SK-N-SH (cell line): ENCODE data around the gene PNKP.

Experiments used
- ELF1 ChIP-seq: IDR thresholded peaks from 2 replicates; pipeline ENCODE4 v1.4.0; 2012
- EP300 ChIP-seq, 2 experiments: IDR thresholded peaks; 2 replicates each; pipeline versions ENCODE4 v1.4.0 to v1.6.1; 2012; ENCODE audit warnings: borderline replicate concordance in 1 of 2, low read depth in 1 of 2, low read length in 1 of 2
- EZH2phosphoT487 ChIP-seq: fragments of 200-600 bp; sonication (generic); IDR thresholded peaks from 2 replicates; pipeline ENCODE4 v1.6.1; 2017; ENCODE audit warnings: low read depth, mixed run types, mild to moderate bottlenecking, antibody characterized with exemption, moderate library complexity, borderline replicate concordance
- FOXJ3 ChIP-seq: sonication (generic); formaldehyde crosslinking; IDR thresholded peaks from 2 replicates; pipeline ENCODE4 v1.5.1; 2020; ENCODE audit warnings: mild to moderate bottlenecking, missing genetic modification reagents
- JUND ChIP-seq: IDR thresholded peaks from 2 replicates; pipeline ENCODE4 v1.4.0; 2012
- POLR2AphosphoS5 ChIP-seq: IDR thresholded peaks from 2 replicates; pipeline ENCODE4 v1.6.1; 2012; ENCODE audit warnings: low read depth, low read length
- RFX5 ChIP-seq: IDR thresholded peaks from 2 replicates; pipeline ENCODE4 v1.6.1; 2012; ENCODE audit warnings: mild to moderate bottlenecking, improper control_type of control experiment, low read length
- RXRA ChIP-seq: IDR thresholded peaks from 2 replicates; pipeline ENCODE4 v1.4.0; 2012; ENCODE audit warnings: low read depth, mild to moderate bottlenecking, borderline replicate concordance
- TAF1 ChIP-seq: IDR thresholded peaks from 2 replicates; pipeline ENCODE4 v1.6.1; 2012; ENCODE audit warnings: low read depth, mild to moderate bottlenecking, low read length, moderate library complexity, borderline replicate concordance
- TF ChIP-seq, protein P1 (sequence below): fragments of 200-600 bp; sonication (generic); IDR thresholded peaks from 2 replicates; pipeline ENCODE4 v1.6.1; 2017; ENCODE audit warnings: antibody characterized with exemption, mild to moderate bottlenecking, moderate library complexity

DNA sequence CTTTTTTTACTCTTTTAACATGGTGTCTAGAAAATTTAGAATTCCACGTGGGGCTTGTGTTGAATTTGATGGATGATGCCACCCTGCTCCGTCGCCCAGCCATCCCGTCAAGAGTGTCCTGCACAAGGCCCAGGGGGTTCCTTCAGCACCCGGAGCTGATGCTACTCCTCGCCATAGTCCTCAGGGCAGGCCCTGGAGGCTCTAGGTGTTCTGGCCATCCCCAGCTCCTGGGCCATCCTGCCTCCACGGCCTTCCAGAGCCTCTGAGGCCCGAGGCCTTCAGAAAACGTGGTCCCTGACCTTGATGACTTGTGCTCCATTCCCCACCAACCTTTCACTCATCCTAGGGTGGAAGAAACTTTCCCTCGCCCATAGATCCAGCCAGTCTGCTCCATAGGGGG lies 6.5 kb upstream of the PNKP start:
- TF ChIP-seq FOXJ3 (CRISPR knock-in tag) (no peak), RFX5 (no peak), TAF1 (no peak), ELF1 (no peak), EZH2phosphoT487 (no peak), RXRA (no peak), EP300 (IDR thresholded peaks at IDR 0.05; ENCODE audit: borderline replicate concordance in 1 of 2, low read depth in 1 of 2, low read length in 1 of 2) (no peak), POLR2AphosphoS5 (no peak), JUND (no peak)
- TF ChIP-seq, protein P1, sequence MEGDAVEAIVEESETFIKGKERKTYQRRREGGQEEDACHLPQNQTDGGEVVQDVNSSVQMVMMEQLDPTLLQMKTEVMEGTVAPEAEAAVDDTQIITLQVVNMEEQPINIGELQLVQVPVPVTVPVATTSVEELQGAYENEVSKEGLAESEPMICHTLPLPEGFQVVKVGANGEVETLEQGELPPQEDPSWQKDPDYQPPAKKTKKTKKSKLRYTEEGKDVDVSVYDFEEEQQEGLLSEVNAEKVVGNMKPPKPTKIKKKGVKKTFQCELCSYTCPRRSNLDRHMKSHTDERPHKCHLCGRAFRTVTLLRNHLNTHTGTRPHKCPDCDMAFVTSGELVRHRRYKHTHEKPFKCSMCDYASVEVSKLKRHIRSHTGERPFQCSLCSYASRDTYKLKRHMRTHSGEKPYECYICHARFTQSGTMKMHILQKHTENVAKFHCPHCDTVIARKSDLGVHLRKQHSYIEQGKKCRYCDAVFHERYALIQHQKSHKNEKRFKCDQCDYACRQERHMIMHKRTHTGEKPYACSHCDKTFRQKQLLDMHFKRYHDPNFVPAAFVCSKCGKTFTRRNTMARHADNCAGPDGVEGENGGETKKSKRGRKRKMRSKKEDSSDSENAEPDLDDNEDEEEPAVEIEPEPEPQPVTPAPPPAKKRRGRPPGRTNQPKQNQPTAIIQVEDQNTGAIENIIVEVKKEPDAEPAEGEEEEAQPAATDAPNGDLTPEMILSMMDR = no peak
